RWPE1 (cell line): ENCODE results near the gene RFNG.

Experiments used
- CTCF ChIA-PET: fragments of 350-600 bp; sonication (Branson Sonifier 250); formaldehyde crosslinking; extraction: SDS; loops from one replicate; lab custom pipeline; 2021; lab: Yijun Ruan, JAX
- POLR2A ChIA-PET: fragments of 400-600 bp; formaldehyde crosslinking; extraction: SDS; loops from one replicate; lab custom pipeline; 2020; ENCODE audit warnings: antibody characterized with exemption; ENCODE audit not compliant: low non-redundant PET; lab: Yijun Ruan, JAX
- DNase-seq: peaks from one replicate; pipeline ENCODE4 v3.0.0; 2012; ENCODE audit warnings: low spot score
- H3K27ac ChIP-seq: fragments of 450-650 bp; 2 replicates; pipeline ENCODE4 v1.5.1; 2017
- TF ChIP-seq, protein P1 (sequence below): fragments of 450-650 bp; conservative IDR thresholded peaks from 2 replicates; pipeline ENCODE4 v1.5.1; 2017; ENCODE audit warnings: low read depth, mild to moderate bottlenecking

The RFNG gene

GRCh38 chr17:82018152-82018988 lies 33.2 kb downstream of the RFNG start:
- POLR2A ChIA-PET = no interaction called here
- DNase-seq = no peak
- H3K27ac ChIP-seq = peak overlapping the region; percentile 80
- CTCF ChIA-PET = interaction anchor here (0.7 to 4.1 kb wide), 5 partner anchors 12 to 58 kb away, joined by 3 to 35 read pairs (median 4); partner anchors contain the start of gene NOTUM
- TF ChIP-seq, protein P1, sequence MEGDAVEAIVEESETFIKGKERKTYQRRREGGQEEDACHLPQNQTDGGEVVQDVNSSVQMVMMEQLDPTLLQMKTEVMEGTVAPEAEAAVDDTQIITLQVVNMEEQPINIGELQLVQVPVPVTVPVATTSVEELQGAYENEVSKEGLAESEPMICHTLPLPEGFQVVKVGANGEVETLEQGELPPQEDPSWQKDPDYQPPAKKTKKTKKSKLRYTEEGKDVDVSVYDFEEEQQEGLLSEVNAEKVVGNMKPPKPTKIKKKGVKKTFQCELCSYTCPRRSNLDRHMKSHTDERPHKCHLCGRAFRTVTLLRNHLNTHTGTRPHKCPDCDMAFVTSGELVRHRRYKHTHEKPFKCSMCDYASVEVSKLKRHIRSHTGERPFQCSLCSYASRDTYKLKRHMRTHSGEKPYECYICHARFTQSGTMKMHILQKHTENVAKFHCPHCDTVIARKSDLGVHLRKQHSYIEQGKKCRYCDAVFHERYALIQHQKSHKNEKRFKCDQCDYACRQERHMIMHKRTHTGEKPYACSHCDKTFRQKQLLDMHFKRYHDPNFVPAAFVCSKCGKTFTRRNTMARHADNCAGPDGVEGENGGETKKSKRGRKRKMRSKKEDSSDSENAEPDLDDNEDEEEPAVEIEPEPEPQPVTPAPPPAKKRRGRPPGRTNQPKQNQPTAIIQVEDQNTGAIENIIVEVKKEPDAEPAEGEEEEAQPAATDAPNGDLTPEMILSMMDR = no peak

DNA sequence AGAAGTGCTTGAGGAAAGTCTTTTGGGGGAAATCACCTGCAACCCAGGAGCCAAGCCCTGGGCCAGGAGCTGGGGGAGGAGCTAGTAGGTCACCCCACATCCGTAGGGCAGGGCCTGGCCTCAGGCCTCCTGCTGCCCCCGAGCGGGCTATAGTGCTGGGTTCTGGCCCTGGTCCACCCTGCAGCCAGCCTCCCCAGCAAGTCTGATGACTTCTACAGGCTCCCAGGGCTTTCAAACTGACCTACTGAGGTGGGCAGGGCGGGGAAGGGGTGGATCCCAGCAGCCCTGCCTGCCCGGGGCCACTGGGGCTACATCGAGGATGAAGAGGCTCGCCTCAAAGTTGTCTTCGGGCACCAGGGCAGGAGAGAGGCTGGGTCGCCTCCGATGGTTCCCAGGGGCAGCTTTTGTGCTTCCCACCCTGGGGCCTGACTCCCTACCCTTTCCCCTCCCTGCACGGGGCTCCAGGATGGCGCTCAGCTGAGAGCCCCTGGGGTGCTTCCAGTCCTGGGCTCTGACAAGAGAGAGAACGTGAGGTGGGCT lies 33.9 kb downstream of the RFNG start:
- CTCF ChIA-PET = interaction anchor here (0.6 to 4.1 kb wide), 3 partner anchors 58 to 839 kb away, joined by 3 to 35 read pairs (median 4); partner anchors contain the start of gene NOTUM

DNA sequence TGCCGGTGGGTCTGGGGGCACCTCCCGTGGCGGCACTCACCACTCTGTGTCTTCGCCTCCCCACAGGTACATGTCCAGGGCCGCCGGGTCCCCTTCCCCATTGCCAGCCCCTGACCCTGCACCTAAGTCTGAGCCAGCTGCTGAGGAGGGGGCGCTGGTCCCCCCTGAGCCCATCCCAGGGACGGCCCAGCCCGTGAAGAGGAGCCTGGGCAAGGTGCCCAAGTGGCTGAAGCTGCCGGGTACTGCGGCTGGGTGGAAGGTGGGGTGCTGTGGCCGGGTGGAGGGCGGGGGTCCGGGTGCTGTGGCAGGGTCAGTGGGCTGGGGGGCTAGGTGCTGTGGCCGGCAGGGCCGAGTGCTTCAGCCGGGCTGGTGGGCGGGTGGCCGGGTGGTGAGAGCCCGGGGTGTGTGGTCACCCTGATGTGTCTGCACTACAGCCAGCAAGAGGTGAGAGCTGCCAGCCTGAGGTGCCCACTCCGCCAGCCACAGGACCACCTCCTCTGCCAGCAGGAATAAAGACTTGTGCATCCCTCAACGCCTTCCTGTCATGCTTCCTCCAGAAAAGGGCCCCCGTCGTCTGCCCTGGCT lies 34.6 kb downstream of the RFNG start:
- ChIA-PET POLR2A (no interaction called here), CTCF (interaction anchor here (0.6 to 4.1 kb wide), 5 partner anchors 29 to 94 kb away, joined by 3 to 35 read pairs (median 3); partner anchors contain the start of gene NOTUM)
- H3K27ac ChIP-seq = peak overlapping the region; percentile 80
- TF ChIP-seq, protein P1 = no peak
- DNase-seq = no peak

More for the DNA sequence above, 33.9 kb downstream of the RFNG start:
- DNase-seq = no peak
- H3K27ac ChIP-seq = peak overlapping the region; percentile 80
- TF ChIP-seq, protein P1 = no peak
- POLR2A ChIA-PET = no interaction called here

DNA sequence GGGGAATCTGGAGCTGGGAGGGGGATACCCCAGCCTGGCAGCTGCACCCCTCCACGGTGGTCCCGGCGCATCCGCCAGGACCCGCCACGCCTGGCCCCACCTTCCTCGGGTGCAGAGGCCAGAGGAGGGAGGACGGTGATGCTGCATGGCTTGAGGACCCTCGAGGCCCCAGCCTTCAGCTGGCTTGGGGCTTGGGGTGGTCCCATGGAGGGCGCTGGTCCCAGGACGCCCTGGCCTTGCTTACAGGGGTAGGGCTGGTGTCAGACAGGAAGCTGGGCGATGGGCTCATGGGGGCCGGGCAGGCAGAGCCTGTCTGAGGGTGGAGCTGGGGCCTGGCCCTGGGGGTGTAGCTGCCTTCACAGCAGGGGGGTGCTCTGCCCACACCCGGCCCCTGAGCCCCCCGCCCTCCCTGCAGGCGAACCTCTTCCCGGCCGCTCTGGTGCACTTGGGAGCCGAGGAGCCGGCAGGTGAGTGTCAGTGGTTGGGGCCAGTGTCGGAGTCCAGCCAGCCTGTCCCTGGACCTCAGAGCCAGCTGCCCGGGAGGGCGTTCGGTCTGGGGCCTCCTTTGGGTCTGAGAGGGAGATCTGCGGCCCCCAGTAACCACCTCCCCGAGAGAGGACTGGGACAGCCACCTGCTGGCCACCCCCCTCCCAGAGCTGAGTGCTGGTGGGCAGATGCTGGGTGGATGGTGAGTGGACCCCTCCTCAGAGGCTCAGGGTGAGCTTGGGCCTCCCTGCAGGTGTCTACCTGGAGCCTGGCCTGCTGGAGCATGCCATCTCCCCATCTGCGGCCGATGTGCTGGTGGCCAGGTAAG lies 35.3 kb downstream of the RFNG start:
- CTCF ChIA-PET = interaction anchor here (0.6 to 4.1 kb wide), 4 partner anchors 29 to 93 kb away, joined by 3 to 35 read pairs (median 4); partner anchors contain the start of gene NOTUM
- H3K27ac ChIP-seq = peak overlapping the region; percentile 80
- POLR2A ChIA-PET = interaction anchor here (0.7 kb wide), 1 partner anchor 12 kb away, joined by 3 read pairs; no protein-coding TSS in a partner anchor
- no peak for DNase-seq
- TF ChIP-seq, protein P1 = no peak

DNA sequence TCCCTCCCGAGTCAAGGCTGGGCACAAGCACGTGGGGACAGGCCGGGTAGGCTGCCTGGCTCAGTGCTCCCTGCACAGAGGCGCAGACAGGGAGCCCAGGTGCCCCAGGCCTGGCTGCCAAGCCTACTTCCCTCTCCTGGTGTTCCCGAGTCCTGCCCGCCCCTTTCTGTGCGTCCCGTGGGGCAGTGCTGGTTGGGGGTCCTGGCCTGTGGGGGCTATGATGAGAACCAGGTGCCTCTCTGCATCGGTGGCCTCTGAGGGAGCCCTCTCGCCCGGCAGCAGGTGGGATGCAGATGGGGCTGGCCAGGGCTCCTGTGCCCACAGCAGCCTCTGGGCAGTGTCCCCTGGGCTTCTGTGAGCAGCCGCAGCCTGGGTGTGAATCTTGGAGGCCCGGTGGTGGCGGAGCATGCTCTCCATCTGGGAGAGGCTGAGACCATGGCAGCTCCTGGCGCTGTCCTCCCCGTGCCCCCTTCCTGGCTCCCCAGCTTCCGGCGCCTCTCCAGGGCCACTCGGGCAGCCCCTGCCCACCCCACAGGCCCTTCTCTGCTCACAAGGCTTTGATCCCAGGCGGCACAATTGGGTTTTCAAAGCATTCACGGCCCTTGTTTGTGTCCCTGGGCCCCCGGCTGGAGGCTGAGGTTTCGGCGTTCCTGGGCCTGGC lies 36.2 kb downstream of the RFNG start:
- CTCF ChIA-PET = interaction anchor here (4.1 kb wide), 1 partner anchor 55 kb away, joined by 35 read pairs; the partner anchor contains the start of gene NOTUM

More for the DNA sequence above, 36.2 kb downstream of the RFNG start:
- no peak for DNase-seq
- TF ChIP-seq, protein P1 = no peak
- POLR2A ChIA-PET = interaction anchor here (0.7 kb wide), 1 partner anchor 13 kb away, joined by 3 read pairs; no protein-coding TSS in a partner anchor
- peak overlapping the region; percentile 60 for H3K27ac ChIP-seq
